B cell (primary cell): ENCODE results near the gene PDZRN3. TPM values are rescaled to one million over a fixed set of nuclear protein-coding genes. Genes with fewer than 3 reads are reported as not detected.

Source experiments
- ATAC-seq: fragments of 200-7000 bp; cut with Tn5 transposase; one replicate; pipeline ENCODE4 v1.10.0; 2021; ENCODE audit warnings: low read depth, mild to moderate bottlenecking, moderate number of reproducible peaks, moderate library complexity
- CTCF ChIA-PET: fragments of 350-600 bp; sonication (Branson Sonifier 250); formaldehyde crosslinking; loops from one replicate; lab custom pipeline; 2021; ENCODE audit warnings: antibody characterized with exemption, inconsistent platforms; lab: Charles Lee
- POLR2A ChIA-PET: fragments of 350-600 bp; sonication (Branson Sonifier 250); formaldehyde crosslinking; loops from one replicate; lab custom pipeline; 2021; ENCODE audit warnings: antibody characterized with exemption; lab: Charles Lee
- DNase-seq: peaks from one replicate; pipeline ENCODE4 v3.0.0; 2013
- H2AFZ ChIP-seq: 2 replicates; pipeline ENCODE4 v1.6.1; 2012; ENCODE audit warnings: mild to moderate bottlenecking, low read depth, low read length; ENCODE audit not compliant: insufficient read depth, poor library complexity, severe bottlenecking
- H3K27ac ChIP-seq, 2 donors: 1 replicate in 1 of 2; 2 replicates in 1 of 2; pipeline ENCODE4 v1.5.1; 2012 to 2013; ENCODE audit warnings: low read length in 2 of 2, mild to moderate bottlenecking in 2 of 2, moderate library complexity in 1 of 2
- H3K27me3 ChIP-seq, 4 experiments: fragments of 200-600 bp in 1 of 4; sonication (generic) in 1 of 4; replicated peaks in 1 of 4; 1 replicate in 2 of 4; 2 replicates in 2 of 4; pipeline versions ENCODE4 v1.6.1 to v1.7.0; 2013 to 2016; ENCODE audit warnings: low read length in 3 of 4, mild to moderate bottlenecking in 2 of 4, mixed read lengths in 1 of 4, moderate library complexity in 1 of 4; ENCODE audit not compliant: insufficient read depth in 4 of 4, control insufficient read depth in 3 of 4; ENCODE audit errors: control extremely low read depth in 1 of 4
- H3K36me3 ChIP-seq, 2 experiments: replicated peaks in 1 of 2; 1 replicate in 1 of 2; 2 replicates in 1 of 2; pipeline versions ENCODE4 v1.6.1 to v1.7.1; 2013; ENCODE audit warnings: low read length in 1 of 2; ENCODE audit not compliant: insufficient read depth in 2 of 2, control insufficient read depth in 1 of 2; ENCODE audit errors: control extremely low read depth in 1 of 2, extremely low read depth in 1 of 2
- H3K4me1 ChIP-seq, 2 donors: fragments of 200-600 bp in 1 of 2; sonication (generic) in 1 of 2; 1 replicate in 1 of 2; 2 replicates in 1 of 2; pipeline versions ENCODE4 v1.5.1 to v1.6.1; 2013 to 2017; ENCODE audit warnings: low read length in 2 of 2; ENCODE audit not compliant: control insufficient read depth in 2 of 2, insufficient read depth in 2 of 2
- H3K4me2 ChIP-seq: replicated peaks from 2 replicates; pipeline ENCODE3; 2012; ENCODE audit warnings: mild to moderate bottlenecking, low read depth, low read length; ENCODE audit not compliant: poor library complexity, severe bottlenecking
- H3K4me3 ChIP-seq, 5 experiments: fragments of 200-600 bp in 1 of 5; sonication (generic) in 1 of 5; 1 replicate in 3 of 5; 2 replicates in 2 of 5; pipeline versions ENCODE4 v1.5.1 to v1.7.0; 2011 to 2016; ENCODE audit warnings: low read length in 4 of 5, mild to moderate bottlenecking in 4 of 5, low read depth in 2 of 5, control low read depth in 1 of 5, moderate library complexity in 1 of 5; ENCODE audit not compliant: insufficient read depth in 1 of 5; ENCODE audit errors: control extremely low read depth in 1 of 5, extremely low read depth in 1 of 5
- H3K79me2 ChIP-seq: fragments of 200-600 bp; sonication (generic); one replicate; pipeline ENCODE4 v1.6.0; 2016; ENCODE audit warnings: low read length; ENCODE audit not compliant: control insufficient read depth, insufficient read depth
- H3K9ac ChIP-seq: fragments of 200-600 bp; sonication (generic); 2 replicates; pipeline ENCODE4 v1.6.1; 2017; ENCODE audit warnings: mild to moderate bottlenecking, low read length, moderate library complexity
- H3K9me3 ChIP-seq, 3 donors: one replicate each; pipeline versions ENCODE4 v1.6.1 to v1.7.1; 2013; ENCODE audit warnings: low read length in 2 of 3; ENCODE audit not compliant: control insufficient read depth in 2 of 3, insufficient read depth in 1 of 3; ENCODE audit errors: control extremely low read depth in 1 of 3
- H4K20me1 ChIP-seq: 2 replicates; pipeline ENCODE4 v1.6.0; 2012; ENCODE audit warnings: mild to moderate bottlenecking, low read length; ENCODE audit not compliant: insufficient read depth, control insufficient read depth, poor library complexity, severe bottlenecking
- H3K27ac Mint-ChIP-seq: one replicate; pipeline ENCODE4 v1.8.0; 2021; ENCODE audit warnings: mixed read lengths
- H3K27me3 Mint-ChIP-seq: one replicate; pipeline ENCODE4 v1.8.0; 2021; ENCODE audit warnings: mixed read lengths
- H3K4me1 Mint-ChIP-seq: one replicate; pipeline ENCODE4 v1.8.0; 2021; ENCODE audit warnings: mixed read lengths
- H3K4me3 Mint-ChIP-seq: one replicate; pipeline ENCODE4 v1.8.0; 2021; ENCODE audit warnings: mixed read lengths
- H3K9me3 Mint-ChIP-seq: one replicate; pipeline ENCODE4 v1.8.0; 2022; ENCODE audit warnings: mixed read lengths; ENCODE audit not compliant: insufficient read depth
- EZH2 ChIP-seq: IDR thresholded peaks from 2 replicates; pipeline ENCODE4 v1.6.1; 2012; ENCODE audit warnings: borderline replicate concordance, low read depth, mild to moderate bottlenecking, moderate library complexity, low read length; ENCODE audit not compliant: insufficient read depth, poor library complexity, severe bottlenecking
- WGBS: methylation state at CpG from one replicate; pipeline ENCODE4 v1.1.5; 2013; ENCODE audit warnings: missing lambda C conversion rate; ENCODE audit not compliant: insufficient coverage; 5-methylcytosine and 5-hydroxymethylcytosine counted together
- intact Hi-C: fragments of 100-400 bp; cut with micrococcal nuclease; formaldehyde crosslinking; loops from one replicate; pipeline ENCODE4 v1.10.0; 2022
- polyA plus RNA-seq: library from polyadenylated mRNA; depleted of rRNA; stranded (reverse); fragments of >200 nt; gene quantifications from 2 replicates; pipeline ENCODE4 v1.2.3, GENCODE V29; 2012
- total RNA-seq, 2 donors: library from RNA; stranded (reverse); fragments of 120-200 nt in 1 of 2; gene quantifications; 1 replicate in 1 of 2; 2 replicates in 1 of 2; pipeline versions ENCODE4 v1.2.3 to v1.2.4, GENCODE V29; 2013 to 2022
- TF ChIP-seq, protein P1 (sequence below): fragments of 200-600 bp; IDR thresholded peaks from one replicate; pipeline ENCODE4 v1.8.0; 2022; ENCODE audit warnings: antibody characterized with exemption, mild to moderate bottlenecking

PDZRN3 gene
- total and polyA plus RNA-seq, 2 donors (not counting 1 experiment from before 2014, with no cell fraction given) = not detected

DNA sequence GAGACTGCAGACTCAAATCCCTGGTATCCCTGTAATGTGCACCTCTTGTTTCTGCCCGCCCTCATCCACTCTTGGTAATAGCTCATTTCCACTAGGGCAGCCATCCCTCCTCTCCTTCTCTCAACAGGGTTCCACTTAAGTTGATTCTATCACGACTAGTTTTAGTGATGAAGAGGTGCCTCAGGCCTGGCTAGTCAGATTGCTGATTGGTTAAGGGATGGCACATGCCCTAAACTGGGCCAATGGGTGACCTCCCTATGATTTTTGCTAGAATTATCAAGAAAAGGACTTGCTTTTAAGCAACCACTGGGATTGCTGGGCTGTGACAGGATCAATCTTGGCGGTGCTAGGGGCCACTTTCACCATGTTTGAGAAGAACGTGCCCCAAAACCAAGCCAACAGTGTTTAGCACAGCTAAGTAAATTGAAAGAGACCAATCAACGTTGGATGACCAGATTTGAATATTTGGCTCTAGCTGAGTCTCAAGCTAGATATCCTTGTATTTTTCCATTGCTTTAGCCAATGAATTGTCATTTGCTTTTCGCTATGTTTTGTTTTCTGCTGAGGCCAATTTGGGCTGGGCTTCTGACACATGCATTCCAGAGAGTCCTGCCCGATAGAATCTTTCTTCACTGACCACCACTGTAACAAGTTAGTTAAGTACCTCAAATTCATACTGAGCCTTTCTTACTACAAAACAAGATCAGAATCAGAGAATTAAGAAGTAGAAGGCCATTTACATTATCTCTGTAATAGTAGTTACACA is 131.0 kb downstream of the PDZRN3 start:
- TF ChIP-seq, protein P1, sequence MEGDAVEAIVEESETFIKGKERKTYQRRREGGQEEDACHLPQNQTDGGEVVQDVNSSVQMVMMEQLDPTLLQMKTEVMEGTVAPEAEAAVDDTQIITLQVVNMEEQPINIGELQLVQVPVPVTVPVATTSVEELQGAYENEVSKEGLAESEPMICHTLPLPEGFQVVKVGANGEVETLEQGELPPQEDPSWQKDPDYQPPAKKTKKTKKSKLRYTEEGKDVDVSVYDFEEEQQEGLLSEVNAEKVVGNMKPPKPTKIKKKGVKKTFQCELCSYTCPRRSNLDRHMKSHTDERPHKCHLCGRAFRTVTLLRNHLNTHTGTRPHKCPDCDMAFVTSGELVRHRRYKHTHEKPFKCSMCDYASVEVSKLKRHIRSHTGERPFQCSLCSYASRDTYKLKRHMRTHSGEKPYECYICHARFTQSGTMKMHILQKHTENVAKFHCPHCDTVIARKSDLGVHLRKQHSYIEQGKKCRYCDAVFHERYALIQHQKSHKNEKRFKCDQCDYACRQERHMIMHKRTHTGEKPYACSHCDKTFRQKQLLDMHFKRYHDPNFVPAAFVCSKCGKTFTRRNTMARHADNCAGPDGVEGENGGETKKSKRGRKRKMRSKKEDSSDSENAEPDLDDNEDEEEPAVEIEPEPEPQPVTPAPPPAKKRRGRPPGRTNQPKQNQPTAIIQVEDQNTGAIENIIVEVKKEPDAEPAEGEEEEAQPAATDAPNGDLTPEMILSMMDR = no peak
- no peak for TF ChIP-seq EZH2
- WGBS = 76% methylated on average over 5 of the region's 7 CpGs
- no peak for ATAC-seq

DNA sequence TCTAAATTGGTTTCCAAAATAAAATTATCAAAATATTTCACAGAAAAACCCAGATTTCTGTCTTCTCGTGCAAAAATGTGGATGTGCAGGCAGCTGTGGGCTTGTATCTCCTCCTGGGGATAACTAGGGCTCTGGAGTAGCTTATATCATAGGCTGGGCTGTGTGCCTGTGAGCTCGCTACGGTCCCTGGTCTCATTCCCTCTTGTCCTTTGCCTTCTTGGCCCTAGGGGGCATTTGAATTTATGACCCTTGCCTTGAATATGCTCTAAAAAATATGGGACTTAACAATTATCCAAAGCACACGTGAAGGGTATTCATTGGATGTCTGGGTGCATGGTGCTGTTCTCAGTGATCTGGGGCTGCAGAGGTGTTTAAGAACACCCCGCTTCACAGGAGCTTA is 132.6 kb downstream of the PDZRN3 start:
- ChIA-PET CTCF (interaction anchor here (0.9 kb wide), 1 partner anchor 10 kb away, joined by 3 read pairs; no protein-coding TSS in a partner anchor), POLR2A (no interaction called here)
- Mint-ChIP-seq H3K27me3 (peaks cover 13% of the 10 kb centered on the region), H3K27ac (no peak overlapping the region), H3K4me3 (no peak overlapping the region), H3K4me1 (no peaks in the 10 kb centered on the region), H3K9me3 (no peaks in the 10 kb centered on the region)
- 90% methylated on average over 4 of the region's 5 CpGs for WGBS
- Histone ChIP-seq H3K9me3 (no peaks in the 10 kb centered on the region), H4K20me1 (no peaks in the 10 kb centered on the region), H3K9ac (no peak overlapping the region), H3K36me3 (no peaks in the 10 kb centered on the region), H3K4me2 (no peak overlapping the region), H3K4me1 (no peaks in the 10 kb centered on the region), H3K4me3 (no peak overlapping the region), H3K79me2 (no peaks in the 10 kb centered on the region), H2AFZ (no peak overlapping the region), H3K27me3 (peaks cover 0 to 7% (median 0%) of the 10 kb centered on the region in 4 experiments), H3K27ac (no peak overlapping the region)
- ATAC-seq (no peak), DNase-seq (no peak)
- TF ChIP-seq, protein P1 = no peak
- no peak for TF ChIP-seq EZH2
- intact Hi-C loops = no loop called here

More for the DNA sequence above, 131.0 kb downstream of the PDZRN3 start:
- Histone ChIP-seq H3K27ac (no peak overlapping the region), H3K4me2 (no peak overlapping the region), H3K27me3 (peaks cover 0 to 7% (median 0%) of the 10 kb centered on the region in 4 experiments), H3K9ac (no peak overlapping the region), H4K20me1 (no peaks in the 10 kb centered on the region), H3K4me1 (no peaks in the 10 kb centered on the region), H3K79me2 (no peaks in the 10 kb centered on the region), H3K36me3 (no peaks in the 10 kb centered on the region), H2AFZ (no peak overlapping the region), H3K4me3 (no peak overlapping the region), H3K9me3 (no peaks in the 10 kb centered on the region)
- H3K9me3 Mint-ChIP-seq = no peaks in the 10 kb centered on the region
- intact Hi-C loops = no loop called here
- no peak overlapping the region for H3K4me3 Mint-ChIP-seq
- ChIA-PET CTCF (interaction anchor here (1.0 to 1.7 kb wide), 2 partner anchors 10 to 393 kb away, joined by 3 to 4 read pairs; no protein-coding TSS in a partner anchor), POLR2A (no interaction called here)
- H3K4me1 Mint-ChIP-seq = no peaks in the 10 kb centered on the region
- peaks cover 16% of the 10 kb centered on the region for H3K27me3 Mint-ChIP-seq
- H3K27ac Mint-ChIP-seq = no peak overlapping the region
- DNase-seq = no peak
